HepG2 (cell line): ENCODE data around the gene NOVA2. TPM values are rescaled to one million over a fixed set of nuclear protein-coding genes. Genes with fewer than 3 reads are reported as not detected.

ENCODE experiments used
- AKAP8 ChIP-seq: sonication (generic); formaldehyde crosslinking; IDR thresholded peaks from 2 replicates; pipeline ENCODE4 v1.5.1; 2020; ENCODE audit warnings: mild to moderate bottlenecking, missing genetic modification reagents
- BCL6 ChIP-seq: IDR thresholded peaks from 2 replicates; pipeline ENCODE4 v1.6.1; 2016; ENCODE audit warnings: missing genetic modification reagents, missing compliant biosample characterization
- CEBPB ChIP-seq: IDR thresholded peaks from 2 replicates; pipeline ENCODE4 v1.6.1; 2011; ENCODE audit warnings: low read depth, low read length, improper control_type of control experiment, borderline replicate concordance
- EZH2 ChIP-seq: conservative IDR thresholded peaks from 2 replicates; pipeline ENCODE4 v1.6.1; 2012; ENCODE audit warnings: mild to moderate bottlenecking, low read depth, low read length, moderate library complexity
- GPN1 ChIP-seq: sonication (generic); formaldehyde crosslinking; IDR thresholded peaks from 2 replicates; pipeline ENCODE4 v1.5.1; 2020; ENCODE audit warnings: missing genetic modification reagents, borderline replicate concordance
- HDAC1 ChIP-seq: sonication (generic); formaldehyde crosslinking; IDR thresholded peaks from 2 replicates; pipeline ENCODE4 v1.5.1; 2020; ENCODE audit warnings: mild to moderate bottlenecking, missing genetic modification reagents
- MTA1 ChIP-seq: sonication (generic); formaldehyde crosslinking; IDR thresholded peaks from 2 replicates; pipeline ENCODE4 v1.4.0; 2020; ENCODE audit warnings: missing genetic modification reagents, mild to moderate bottlenecking, borderline replicate concordance
- RBFOX2 ChIP-seq: fragments of 200-400 bp; formaldehyde crosslinking; IDR thresholded peaks from 2 replicates; pipeline ENCODE4 v1.6.1; 2017; ENCODE audit warnings: low read depth, mild to moderate bottlenecking, low read length
- SAP130 ChIP-seq: IDR thresholded peaks from 2 replicates; pipeline ENCODE4 v1.6.1; 2016; ENCODE audit warnings: low read depth
- SPEN ChIP-seq: sonication (generic); formaldehyde crosslinking; IDR thresholded peaks from 2 replicates; pipeline ENCODE4 v1.5.1; 2020; ENCODE audit warnings: low read depth, mild to moderate bottlenecking, missing genetic modification reagents
- SRY ChIP-seq: sonication (generic); formaldehyde crosslinking; IDR thresholded peaks from 2 replicates; pipeline ENCODE4 v1.8.0; 2022; ENCODE audit warnings: mild to moderate bottlenecking, missing genetic modification reagents
- TFDP2 ChIP-seq: sonication (generic); formaldehyde crosslinking; IDR thresholded peaks from 2 replicates; pipeline ENCODE4 v1.4.0; 2020; ENCODE audit warnings: missing genetic modification reagents
- TGIF2 ChIP-seq: IDR thresholded peaks from 2 replicates; pipeline ENCODE4 v1.6.1; 2016; ENCODE audit warnings: control low read depth, missing compliant biosample characterization
- YEATS4 ChIP-seq: sonication (generic); formaldehyde crosslinking; IDR thresholded peaks from 2 replicates; pipeline ENCODE4 v1.4.0; 2020; ENCODE audit warnings: missing genetic modification reagents, borderline replicate concordance
- ZBTB7A ChIP-seq: sonication (generic); formaldehyde crosslinking; IDR thresholded peaks from 2 replicates; pipeline ENCODE4 v1.8.0; 2022; ENCODE audit warnings: mild to moderate bottlenecking, missing genetic modification reagents
- ZFP90 ChIP-seq: sonication (generic); formaldehyde crosslinking; IDR thresholded peaks from 2 replicates; pipeline ENCODE4 v1.8.0; 2022; ENCODE audit warnings: missing genetic modification reagents, mild to moderate bottlenecking, inconsistent platforms, borderline replicate concordance
- ZFP91 ChIP-seq: sonication (generic); formaldehyde crosslinking; IDR thresholded peaks from 2 replicates; pipeline ENCODE4 v1.9.0; 2022; ENCODE audit warnings: missing genetic modification reagents, mild to moderate bottlenecking, borderline replicate concordance
- ZNF33B ChIP-seq: sonication (generic); formaldehyde crosslinking; IDR thresholded peaks from 2 replicates; pipeline ENCODE4 v1.5.1; 2020; ENCODE audit warnings: mild to moderate bottlenecking, missing genetic modification reagents
- ZNF550 ChIP-seq: sonication (generic); formaldehyde crosslinking; IDR thresholded peaks from 2 replicates; pipeline ENCODE4 v1.4.0; 2020; ENCODE audit warnings: mild to moderate bottlenecking, missing genetic modification reagents, borderline replicate concordance
- ZNF639 ChIP-seq: conservative IDR thresholded peaks from 2 replicates; pipeline ENCODE4 v1.6.1; 2018; ENCODE audit warnings: missing genetic modification reagents
- ZNF768 ChIP-seq: sonication (generic); formaldehyde crosslinking; IDR thresholded peaks from 2 replicates; pipeline ENCODE4 v1.4.0; 2020; ENCODE audit warnings: missing genetic modification reagents
- ZNF777 ChIP-seq: sonication (generic); formaldehyde crosslinking; IDR thresholded peaks from 2 replicates; pipeline ENCODE4 v1.4.0; 2020; ENCODE audit warnings: missing genetic modification reagents
- ZNF782 ChIP-seq: sonication (generic); formaldehyde crosslinking; IDR thresholded peaks from 2 replicates; pipeline ENCODE4 v1.4.0; 2020; ENCODE audit warnings: missing genetic modification reagents, mild to moderate bottlenecking, borderline replicate concordance
- polyA plus RNA-seq, 8 experiments: library from polyadenylated mRNA; depleted of rRNA in 3 of 8; stranded (reverse) in 7 of 8; unstranded in 1 of 8; fragments of >200 nt; fragmentation: Illumina TruSeq in 4 of 8; extraction: Trizol in 4 of 8; gene quantifications; 2 replicates each; pipeline versions ENCODE4 v1.2.1 to v1.2.3, GENCODE V29; 2011 to 2016; ENCODE audit warnings: low read depth in 4 of 8, missing spikeins in 1 of 8, mixed read lengths in 1 of 8; ENCODE audit not compliant: insufficient read depth in 1 of 8
- total RNA-seq, 5 experiments: library from RNA; depleted of rRNA; stranded (reverse); fragments of >200 nt; fragmentation: Illumina TruSeq; extraction: Trizol; gene quantifications; 2 replicates each; pipeline ENCODE4 v1.2.3, GENCODE V29; 2016; ENCODE audit warnings: low read depth in 1 of 5
- TF ChIP-seq, protein P1 (sequence below): sonication (generic); formaldehyde crosslinking; IDR thresholded peaks from 2 replicates; pipeline ENCODE4 v1.4.0; 2020; ENCODE audit warnings: missing genetic modification reagents

The NOVA2 gene
- total and polyA plus RNA-seq, 2 of the 13 experiments (the other 11 are each of a cell fraction or from before 2014, with no cell fraction given): not detected

- TF ChIP-seq EZH2: no peak
- 0 out of 2 replicates have a peak, but pooled peaks have one; percentile 14 for TF ChIP-seq ZNF639 (CRISPR knock-in tag)
- TF ChIP-seq AKAP8: no peak
- no peak for TF ChIP-seq SRY (CRISPR knock-in tag)
- TF ChIP-seq BCL6: peak; percentile 9; the same call in 1 of the 2 replicates
- peak; percentile 46; the same call in 1 of the 2 replicates for TF ChIP-seq ZFP91 (CRISPR knock-in tag)
- TF ChIP-seq TFDP2: peak; percentile 34
- peak; percentile 67; the same call in 1 of the 2 replicates for TF ChIP-seq MTA1 (CRISPR knock-in tag)
- TF ChIP-seq TGIF2: no peak
- TF ChIP-seq SAP130 (CRISPR knock-in tag): no peak
- TF ChIP-seq CEBPB: peak; percentile 93
- TF ChIP-seq GPN1 (CRISPR knock-in tag): no peak
- TF ChIP-seq ZNF768 (CRISPR knock-in tag): peak; percentile 68; the same call in 1 of the 2 replicates
- TF ChIP-seq ZNF550 (CRISPR knock-in tag): no peak
- TF ChIP-seq ZNF33B (CRISPR knock-in tag): no peak
- peak; percentile 20; the same call in 1 of the 2 replicates for TF ChIP-seq HDAC1 (CRISPR knock-in tag)
- TF ChIP-seq YEATS4: peak; percentile 41; the same call in 1 of the 2 replicates
- TF ChIP-seq, protein P1, sequence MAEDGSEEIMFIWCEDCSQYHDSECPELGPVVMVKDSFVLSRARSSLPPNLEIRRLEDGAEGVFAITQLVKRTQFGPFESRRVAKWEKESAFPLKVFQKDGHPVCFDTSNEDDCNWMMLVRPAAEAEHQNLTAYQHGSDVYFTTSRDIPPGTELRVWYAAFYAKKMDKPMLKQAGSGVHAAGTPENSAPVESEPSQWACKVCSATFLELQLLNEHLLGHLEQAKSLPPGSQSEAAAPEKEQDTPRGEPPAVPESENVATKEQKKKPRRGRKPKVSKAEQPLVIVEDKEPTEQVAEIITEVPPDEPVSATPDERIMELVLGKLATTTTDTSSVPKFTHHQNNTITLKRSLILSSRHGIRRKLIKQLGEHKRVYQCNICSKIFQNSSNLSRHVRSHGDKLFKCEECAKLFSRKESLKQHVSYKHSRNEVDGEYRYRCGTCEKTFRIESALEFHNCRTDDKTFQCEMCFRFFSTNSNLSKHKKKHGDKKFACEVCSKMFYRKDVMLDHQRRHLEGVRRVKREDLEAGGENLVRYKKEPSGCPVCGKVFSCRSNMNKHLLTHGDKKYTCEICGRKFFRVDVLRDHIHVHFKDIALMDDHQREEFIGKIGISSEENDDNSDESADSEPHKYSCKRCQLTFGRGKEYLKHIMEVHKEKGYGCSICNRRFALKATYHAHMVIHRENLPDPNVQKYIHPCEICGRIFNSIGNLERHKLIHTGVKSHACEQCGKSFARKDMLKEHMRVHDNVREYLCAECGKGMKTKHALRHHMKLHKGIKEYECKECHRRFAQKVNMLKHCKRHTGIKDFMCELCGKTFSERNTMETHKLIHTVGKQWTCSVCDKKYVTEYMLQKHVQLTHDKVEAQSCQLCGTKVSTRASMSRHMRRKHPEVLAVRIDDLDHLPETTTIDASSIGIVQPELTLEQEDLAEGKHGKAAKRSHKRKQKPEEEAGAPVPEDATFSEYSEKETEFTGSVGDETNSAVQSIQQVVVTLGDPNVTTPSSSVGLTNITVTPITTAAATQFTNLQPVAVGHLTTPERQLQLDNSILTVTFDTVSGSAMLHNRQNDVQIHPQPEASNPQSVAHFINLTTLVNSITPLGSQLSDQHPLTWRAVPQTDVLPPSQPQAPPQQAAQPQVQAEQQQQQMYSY (CRISPR knock-in tag): 0 out of 2 replicates have a peak, but pooled peaks have one; percentile 30
- peak; percentile 62 for TF ChIP-seq RBFOX2
- peak; percentile 77; the same call in 1 of the 2 replicates for TF ChIP-seq ZBTB7A
- TF ChIP-seq ZFP90 (CRISPR knock-in tag): no peak
- TF ChIP-seq ZNF777 (CRISPR knock-in tag): peak; percentile 99
- TF ChIP-seq SPEN (CRISPR knock-in tag): no peak; the same call in 1 of the 2 replicates
- TF ChIP-seq ZNF782 (CRISPR knock-in tag): peak; percentile 27; the same call in 1 of the 2 replicates
These were observed 72.2 kb downstream of the NOVA2 start (continued) for GRCh38 chr19:45901432-45901911.
